RWPE2 (cell line): ENCODE results near the gene LIPC.

ENCODE experiments used
- ATAC-seq: fragments of 200-7000 bp; cut with Tn5 transposase; 3 replicates; pipeline ENCODE4 v1.9.1; 2021; ENCODE audit warnings: low read depth
- DNase-seq: peaks from one replicate; pipeline ENCODE4 v3.0.0-alpha.2; 2020; ENCODE audit warnings: low spot score
- H3K27ac ChIP-seq: fragments of 450-650 bp; 2 replicates; pipeline ENCODE4 v1.5.1; 2017; ENCODE audit warnings: mild to moderate bottlenecking; ENCODE audit not compliant: poor library complexity, severe bottlenecking
- H3K27me3 ChIP-seq: fragments of 250-450 bp; sonication (Bioruptor Pico); 2 replicates; pipeline ENCODE4 v1.5.1; 2021; ENCODE audit warnings: mild to moderate bottlenecking, moderate library complexity; ENCODE audit not compliant: insufficient read depth, poor library complexity, severe bottlenecking
- H3K36me3 ChIP-seq: fragments of 250-450 bp; sonication (Bioruptor Pico); 2 replicates; pipeline ENCODE4 v1.5.1; 2020; ENCODE audit warnings: low read depth, mild to moderate bottlenecking, moderate library complexity
- H3K4me1 ChIP-seq: fragments of 250-450 bp; sonication (Bioruptor Pico); 2 replicates; pipeline ENCODE4 v1.5.1; 2021; ENCODE audit warnings: mild to moderate bottlenecking, moderate library complexity; ENCODE audit not compliant: insufficient read depth, poor library complexity, severe bottlenecking
- H3K4me3 ChIP-seq: fragments of 250-450 bp; sonication (Bioruptor Pico); 2 replicates; pipeline ENCODE4 v1.5.1; 2021; ENCODE audit warnings: mild to moderate bottlenecking, moderate library complexity; ENCODE audit not compliant: severe bottlenecking
- H3K9me3 ChIP-seq: fragments of 250-450 bp; sonication (Bioruptor Pico); 2 replicates; pipeline ENCODE4 v1.5.1; 2021; ENCODE audit warnings: mild to moderate bottlenecking, moderate library complexity; ENCODE audit not compliant: severe bottlenecking
- CTCF ChIP-seq: fragments of 450-650 bp; IDR thresholded peaks from one replicate; pipeline ENCODE4 v1.5.1; 2017; ENCODE audit warnings: mild to moderate bottlenecking, moderate library complexity; ENCODE audit not compliant: poor library complexity, severe bottlenecking

Gene LIPC

GRCh38 chr15:58535337-58535736, 103.5 kb downstream of the LIPC start:
- Histone ChIP-seq H3K9me3 (no peaks in the 10 kb centered on the region), H3K36me3 (no peaks in the 10 kb centered on the region), H3K27ac (no peak overlapping the region), H3K4me1 (no peaks in the 10 kb centered on the region), H3K27me3 (no peaks in the 10 kb centered on the region), H3K4me3 (no peak overlapping the region)
- no peak for ATAC-seq
- no peak for TF ChIP-seq CTCF
- no peak for DNase-seq

DNA sequence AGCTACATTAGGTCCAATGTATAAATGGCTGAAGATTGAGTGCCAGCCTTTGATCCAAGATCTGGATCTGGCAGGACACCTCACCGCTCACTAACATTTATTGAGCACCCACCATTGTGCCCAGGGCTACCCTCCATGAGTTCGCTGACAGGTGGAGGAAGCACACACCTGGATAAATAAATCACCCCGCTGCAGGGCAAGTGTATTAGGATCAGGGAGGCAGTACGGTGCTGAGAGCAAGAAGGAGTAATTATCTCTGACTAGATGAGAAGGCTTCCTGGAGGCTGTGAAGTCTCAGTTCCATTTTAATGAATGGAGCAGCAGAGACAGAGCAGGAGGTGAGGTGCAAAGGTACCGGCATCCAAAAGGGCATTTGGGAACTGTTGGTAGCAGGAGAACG, 104.1 kb downstream of the LIPC start:
- no peaks in the 10 kb centered on the region for H3K36me3 ChIP-seq
- H3K27me3 ChIP-seq, result no peaks in the 10 kb centered on the region
- no peak for TF ChIP-seq CTCF
- no peaks in the 10 kb centered on the region for H3K9me3 ChIP-seq
- no peak overlapping the region for H3K27ac ChIP-seq
- H3K4me3 ChIP-seq, result no peak overlapping the region
- no peaks in the 10 kb centered on the region for H3K4me1 ChIP-seq
- DNase-seq (peak; percentile 26), ATAC-seq (no peak)

DNA sequence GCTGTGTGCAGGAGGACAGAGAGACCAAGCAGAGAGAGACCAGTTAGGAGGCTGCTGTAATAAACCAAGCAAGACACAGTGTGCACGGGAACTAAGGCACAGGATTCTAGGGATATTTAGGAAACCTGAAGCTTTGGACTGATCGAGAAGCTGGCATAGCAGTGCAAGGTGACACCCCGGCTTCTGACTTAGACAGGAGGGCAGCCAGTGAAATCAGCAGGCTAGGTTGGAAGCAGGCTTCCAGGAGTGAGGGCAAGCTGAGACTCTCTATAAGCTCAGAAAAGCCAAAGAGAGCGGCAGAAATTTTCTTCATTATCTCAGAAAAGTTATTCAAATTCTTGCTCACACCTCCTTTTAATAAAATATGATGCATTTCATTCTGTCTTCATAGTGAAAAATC, 104.6 kb downstream of the LIPC start:
- no peaks in the 10 kb centered on the region for H3K36me3 ChIP-seq
- DNase-seq, result no peak
- no peaks in the 10 kb centered on the region for H3K4me1 ChIP-seq
- no peaks in the 10 kb centered on the region for H3K27me3 ChIP-seq
- no peaks in the 10 kb centered on the region for H3K9me3 ChIP-seq
- TF ChIP-seq CTCF, result no peak
- no peak for ATAC-seq
- H3K4me3 ChIP-seq, result no peak overlapping the region
- H3K27ac ChIP-seq, result no peak overlapping the region

GRCh38 chr15:58537033-58537432, 105.2 kb downstream of the LIPC start:
- Histone ChIP-seq H3K9me3 (no peaks in the 10 kb centered on the region), H3K27me3 (no peaks in the 10 kb centered on the region), H3K4me3 (no peak overlapping the region), H3K27ac (no peak overlapping the region), H3K4me1 (no peaks in the 10 kb centered on the region), H3K36me3 (no peaks in the 10 kb centered on the region)
- no peak for DNase-seq
- ATAC-seq, result no peak
- TF ChIP-seq CTCF, result no peak

- no peak for DNase-seq
- no peaks in the 10 kb centered on the region for H3K9me3 ChIP-seq
- H3K36me3 ChIP-seq, result no peaks in the 10 kb centered on the region
- H3K4me3 ChIP-seq, result no peak overlapping the region
- H3K4me1 ChIP-seq, result no peaks in the 10 kb centered on the region
- H3K27me3 ChIP-seq, result no peaks in the 10 kb centered on the region
- TF ChIP-seq CTCF, result no peak
- no peak overlapping the region for H3K27ac ChIP-seq
- ATAC-seq, result no peak
Observed at GRCh38 chr15:58538225-58538727, 106.5 kb downstream of the LIPC start.
